ENCODE results near the gene IFI16.

Gene IFI16

GRCh38 chr1:159058751-159059150 is 49.0 kb downstream of the IFI16 start:
- DNase-seq, result no peak

GRCh38 chr1:159065106-159065505 is 55.4 kb downstream of the IFI16 start:
- no peak for DNase-seq

DNA sequence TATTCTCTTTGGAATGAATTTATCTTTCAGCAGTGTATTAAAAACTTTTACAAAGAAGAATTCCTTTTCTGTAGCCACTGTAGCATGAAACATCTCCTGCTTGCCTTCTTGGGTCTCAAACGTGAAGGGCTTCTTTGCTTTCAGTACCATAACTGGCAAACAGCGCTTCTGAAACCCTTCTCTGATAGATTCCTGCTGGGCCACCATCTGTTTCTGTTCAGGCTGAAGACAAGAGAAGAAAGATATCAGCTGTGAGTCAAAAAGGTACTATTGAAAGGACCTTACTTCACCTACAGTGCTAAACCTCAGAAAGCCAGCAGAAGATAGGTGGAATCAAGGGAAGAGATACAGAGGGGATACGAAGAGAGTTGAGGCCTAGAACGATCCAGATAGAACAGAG is 56.4 kb downstream of the IFI16 start:
- DNase-seq, result no peak

DNA sequence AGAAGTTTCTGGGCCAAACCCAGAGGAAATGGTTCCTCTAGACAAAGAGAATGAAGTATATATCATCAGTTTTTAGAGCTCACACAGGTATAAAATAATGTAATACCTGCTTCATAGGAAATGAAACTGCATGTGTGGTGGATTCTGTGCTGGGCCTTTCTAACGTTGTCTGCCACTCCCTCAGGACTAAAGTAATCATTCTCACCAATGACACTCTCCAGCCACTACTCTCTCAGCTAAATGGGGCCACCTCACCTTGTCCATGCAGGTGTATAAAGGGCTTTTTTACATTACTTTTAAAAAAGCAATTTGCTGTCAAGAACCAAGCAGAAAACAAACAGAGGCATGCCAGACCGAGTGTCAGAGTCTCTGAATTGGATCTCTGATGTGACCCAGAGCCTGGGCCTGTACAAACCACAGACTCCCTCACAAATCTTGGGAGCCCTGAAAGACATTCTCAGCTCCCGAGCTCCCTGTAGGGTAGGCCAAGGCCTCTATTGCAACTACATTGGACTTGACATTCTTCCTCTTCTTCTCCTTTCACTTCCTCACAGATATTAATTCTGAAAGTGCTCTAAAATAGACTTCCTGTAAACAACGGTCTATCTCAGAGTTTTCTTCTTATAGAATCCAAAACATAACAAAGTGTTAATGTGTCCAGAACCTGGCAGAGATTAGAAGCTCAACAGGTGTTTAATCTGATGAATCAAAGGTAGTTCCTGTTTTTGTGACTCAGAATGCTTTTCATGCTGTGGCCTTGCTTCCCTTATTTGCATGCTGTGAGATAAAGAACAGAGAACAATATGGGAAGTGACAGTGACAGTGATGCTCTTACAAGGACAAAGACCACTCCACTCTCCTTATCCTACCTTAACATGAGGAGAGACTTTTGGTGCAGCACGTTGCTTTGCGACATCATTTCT is 58.3 kb downstream of the IFI16 start:
- DNase-seq, result peak in 2 of 51 donors; percentile 2 to 4

- no peak for DNase-seq
These were observed 59.2 kb downstream of the IFI16 start for GRCh38 chr1:159068886-159069285.

GRCh38 chr1:159071970-159072582 is 62.4 kb downstream of the IFI16 start:
- peak in 2 of 51 donors; percentile 7 to 46 for DNase-seq

DNA sequence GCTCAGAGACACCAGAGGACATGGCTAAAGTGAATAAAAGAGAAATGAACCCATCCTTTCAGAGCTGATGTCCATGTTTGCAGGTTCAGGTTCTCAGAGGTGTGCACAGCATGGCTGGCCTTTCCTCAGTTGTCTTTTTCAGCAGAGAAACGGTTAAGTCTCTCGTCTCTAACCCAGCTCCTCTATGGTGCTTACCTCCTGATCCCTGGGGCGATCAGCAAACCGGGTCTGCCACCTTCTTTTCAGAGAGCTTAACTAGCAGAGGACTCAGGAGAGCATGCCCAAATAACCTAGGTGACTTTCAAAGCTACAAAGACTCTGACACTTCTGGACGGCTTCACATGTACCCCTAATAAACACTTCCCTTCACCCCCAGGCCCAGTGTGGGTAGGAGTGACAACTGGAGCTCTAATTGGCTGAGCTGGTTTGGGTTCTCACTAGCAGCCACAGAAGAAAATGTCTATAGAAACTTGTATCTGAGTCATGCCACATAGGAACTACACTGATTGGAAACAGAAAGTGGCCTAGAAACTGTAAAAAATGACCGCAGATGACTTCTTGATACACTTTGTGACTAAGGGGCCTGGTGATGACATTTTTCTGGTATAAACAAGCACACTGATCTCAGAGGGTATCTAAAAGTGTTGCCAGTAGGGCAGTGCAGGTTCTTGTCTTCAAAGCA is 66.9 kb downstream of the IFI16 start, which contains the start of gene AIM2:
Gene AIM2 (minus strand): TSS at position 329 of the 682 bp plus-strand sequence. CDS start 3,267 bp downstream, outside the sequence.
- DNase-seq, result no peak

GRCh38 chr1:159077120-159077961 is 67.6 kb downstream of the IFI16 start:
- DNase-seq, result no peak

DNA sequence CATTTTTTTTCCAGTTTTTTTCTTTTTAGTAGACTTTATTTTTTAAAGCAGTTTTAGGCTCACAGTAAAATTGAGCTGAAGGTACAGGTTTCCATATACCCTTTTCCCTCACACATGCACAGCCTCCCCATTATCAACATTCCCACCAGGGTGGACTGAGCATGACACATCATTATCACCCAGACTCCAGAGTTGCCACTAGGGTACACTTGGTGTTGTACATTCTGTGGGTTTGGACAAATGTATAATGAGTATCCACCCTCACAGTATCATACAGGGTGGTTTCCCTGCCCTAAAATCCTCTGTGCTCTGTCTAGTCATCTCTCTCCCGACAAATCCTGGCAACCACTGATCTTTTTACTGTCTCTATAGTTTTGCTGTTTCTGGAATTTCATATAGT is 69.8 kb downstream of the IFI16 start:
- DNase-seq, result no peak

GRCh38 chr1:159081626-159082025 is 71.9 kb downstream of the IFI16 start:
- no peak for DNase-seq

DNA sequence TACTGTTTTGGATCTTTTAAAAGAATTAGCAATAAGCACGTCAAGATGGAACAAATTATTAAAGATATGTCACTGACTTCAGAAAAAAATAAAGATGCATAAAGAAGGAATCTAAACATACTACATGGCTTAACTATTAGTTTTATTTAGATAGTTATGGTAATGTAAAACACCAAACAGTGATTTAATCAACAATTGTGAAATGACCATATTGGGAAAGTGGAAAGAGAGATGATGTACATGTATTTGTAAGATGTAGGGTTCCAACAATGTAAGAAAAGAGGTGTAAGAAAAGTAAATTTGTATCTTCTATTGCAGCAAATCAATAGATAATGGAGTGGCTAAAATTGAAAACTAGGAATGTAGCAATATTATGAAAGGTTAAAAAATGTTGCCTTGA is 73.3 kb downstream of the IFI16 start:
- no peak for DNase-seq

DNA sequence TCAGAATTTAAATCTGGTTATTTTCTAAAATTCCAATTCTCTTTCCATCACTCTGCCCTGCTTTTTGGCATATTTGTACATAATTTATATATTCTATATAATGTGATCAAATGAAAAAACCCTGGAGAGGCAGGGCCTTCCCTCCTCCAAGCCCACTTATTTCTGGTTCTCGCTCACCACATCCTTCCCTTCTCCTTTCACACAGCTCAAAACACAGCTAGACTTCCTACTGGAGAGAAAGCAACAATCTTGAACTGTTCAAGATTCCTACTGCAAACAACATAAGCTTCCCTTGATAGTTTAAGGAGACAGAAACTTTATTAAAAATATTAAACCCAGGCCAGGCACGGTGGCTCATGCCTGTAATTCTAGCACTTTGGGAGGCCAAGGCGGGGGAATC is 74.4 kb downstream of the IFI16 start:
- no peak for DNase-seq

- no peak for DNase-seq
These were observed 75.2 kb downstream of the IFI16 start for GRCh38 chr1:159084867-159085266.

DNA sequence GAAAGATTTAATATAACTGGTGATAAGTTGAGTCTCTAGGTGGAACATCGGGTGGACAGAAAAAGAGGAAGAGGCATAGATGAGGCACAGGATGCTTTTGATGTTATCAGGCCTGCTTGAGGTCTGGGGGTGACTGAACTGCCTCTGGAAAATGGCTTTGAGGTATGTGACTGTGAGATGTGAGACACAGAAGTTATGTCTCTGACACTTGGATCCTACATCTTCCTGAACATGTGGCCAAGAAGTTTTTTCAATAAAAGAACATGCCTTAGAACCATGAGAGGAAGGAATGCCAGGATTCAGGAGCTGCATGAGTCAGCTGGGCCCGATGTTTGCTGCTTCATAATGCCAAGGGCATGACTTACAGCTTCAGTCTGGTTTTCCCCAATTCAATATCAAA is 78.3 kb downstream of the IFI16 start:
- DNase-seq, result no peak

DNA sequence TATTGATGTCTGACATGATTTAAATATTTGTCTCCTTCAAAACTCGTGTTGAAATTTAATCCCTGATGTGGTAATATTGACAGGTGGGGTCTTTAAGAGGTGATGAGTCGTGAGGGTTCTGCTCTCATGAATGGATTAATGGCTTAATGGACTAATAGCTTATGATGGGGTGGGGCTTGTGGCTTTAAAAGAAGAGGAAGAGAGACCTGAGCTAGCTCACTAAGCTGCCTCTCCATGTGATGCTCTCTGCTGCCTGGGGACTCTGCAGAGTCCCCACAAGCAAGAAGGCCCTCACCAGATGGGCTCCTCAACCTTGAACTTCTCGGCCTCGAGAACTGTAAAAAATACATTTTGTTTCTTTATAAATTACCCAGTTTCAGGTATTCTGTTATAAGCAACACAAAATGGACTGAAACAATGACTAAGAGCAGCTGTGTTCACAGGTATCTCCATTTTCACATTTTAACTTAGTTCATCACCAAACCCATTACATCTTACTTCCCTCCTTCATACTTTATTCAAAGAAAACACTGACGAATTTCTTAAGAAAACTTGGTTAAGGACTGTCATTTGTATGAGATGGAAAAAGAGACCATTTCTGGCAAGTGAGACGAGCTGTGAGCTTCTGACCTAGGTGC is 79.0 kb downstream of the IFI16 start:
- DNase-seq, result no peak

GRCh38 chr1:159089184-159089791 is 79.6 kb downstream of the IFI16 start:
- no peak for DNase-seq

DNA sequence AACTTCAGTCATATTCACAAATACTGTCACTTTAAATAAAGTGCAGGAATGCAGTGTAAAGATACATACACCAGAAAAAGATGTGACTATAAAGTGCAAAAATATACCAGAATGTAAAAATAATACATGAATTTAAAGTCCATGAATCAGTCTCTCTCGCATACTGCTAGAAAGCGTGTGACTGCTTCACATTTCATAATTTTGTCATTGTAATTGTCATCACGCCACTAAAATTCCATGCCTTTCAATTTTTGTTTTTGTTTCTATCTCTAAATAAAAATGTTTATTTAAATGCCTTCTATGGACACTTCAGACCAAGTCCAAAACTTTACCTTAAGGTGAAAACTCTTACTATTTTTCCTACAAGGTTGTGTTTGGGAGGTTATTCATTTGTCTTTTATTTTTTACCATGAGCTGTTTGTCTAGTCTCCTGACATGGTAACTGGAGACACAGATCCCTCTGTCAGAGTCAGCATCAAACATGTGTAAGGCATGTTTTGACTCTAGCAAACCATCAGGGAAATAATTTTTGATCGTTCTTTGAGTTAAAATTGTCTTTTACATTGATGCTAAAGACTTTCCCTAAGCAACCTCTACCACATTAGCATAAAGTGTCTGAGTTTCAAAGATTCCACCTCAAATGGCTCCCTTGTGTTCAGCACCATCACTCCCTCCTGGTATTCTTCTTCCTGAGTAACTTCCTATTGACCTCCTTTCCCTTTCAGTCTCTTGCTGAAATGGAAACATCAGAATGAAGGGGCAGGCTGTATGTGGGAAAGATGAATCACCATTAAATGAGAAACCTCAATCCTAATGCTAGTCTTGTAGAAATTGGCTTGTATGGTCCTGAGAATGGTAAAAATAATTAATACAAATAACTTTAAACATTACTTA is 80.8 kb downstream of the IFI16 start:
- DNase-seq, result no peak

DNA sequence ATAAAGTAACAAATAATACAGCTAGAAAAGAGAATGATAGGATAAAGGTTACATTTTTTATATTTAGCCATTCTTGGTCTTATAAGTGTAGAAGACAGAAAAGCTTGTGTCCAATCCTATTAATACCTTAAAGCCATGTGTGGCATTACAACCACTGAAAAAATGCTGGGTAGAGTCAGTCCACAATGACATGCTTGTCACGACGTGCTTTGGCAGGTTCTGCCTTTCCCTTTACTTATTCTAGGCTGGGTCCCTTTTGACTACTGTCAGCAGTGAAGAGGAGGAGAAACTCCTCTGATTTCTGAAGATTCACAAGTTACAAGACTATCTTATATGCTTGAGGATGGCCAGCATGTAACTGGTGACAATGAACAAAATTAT is 81.5 kb downstream of the IFI16 start:
- DNase-seq, result no peak

DNA sequence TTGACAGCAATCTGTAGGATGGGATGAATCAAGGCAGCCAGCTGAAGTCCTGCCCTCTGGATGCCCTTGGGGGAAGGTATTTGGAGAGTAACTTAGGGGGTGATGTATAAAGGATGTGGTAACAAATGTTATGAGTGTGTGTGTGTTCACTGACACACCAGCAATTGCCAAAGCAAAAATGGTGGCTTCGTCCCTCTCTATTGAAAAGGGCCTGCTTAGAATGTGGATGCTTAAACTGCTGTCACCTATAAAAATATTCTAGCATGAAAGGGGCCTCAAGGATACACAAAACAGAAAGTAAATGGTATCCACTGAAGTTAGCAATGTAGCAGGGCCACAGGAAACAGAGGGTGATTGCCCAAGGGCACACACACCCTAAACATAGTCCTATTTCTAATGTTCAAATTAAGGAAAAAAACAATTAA is 81.9 kb downstream of the IFI16 start:
- DNase-seq, result no peak
